ENCODE data around the gene FGD3. TPM values are rescaled to one million over a fixed set of nuclear protein-coding genes. Genes with fewer than 3 reads are reported as not detected.

The FGD3 gene
- total and polyA plus RNA-seq, 10 donors = 30.7 to 99.1 (median 68.7) TPM

DNA sequence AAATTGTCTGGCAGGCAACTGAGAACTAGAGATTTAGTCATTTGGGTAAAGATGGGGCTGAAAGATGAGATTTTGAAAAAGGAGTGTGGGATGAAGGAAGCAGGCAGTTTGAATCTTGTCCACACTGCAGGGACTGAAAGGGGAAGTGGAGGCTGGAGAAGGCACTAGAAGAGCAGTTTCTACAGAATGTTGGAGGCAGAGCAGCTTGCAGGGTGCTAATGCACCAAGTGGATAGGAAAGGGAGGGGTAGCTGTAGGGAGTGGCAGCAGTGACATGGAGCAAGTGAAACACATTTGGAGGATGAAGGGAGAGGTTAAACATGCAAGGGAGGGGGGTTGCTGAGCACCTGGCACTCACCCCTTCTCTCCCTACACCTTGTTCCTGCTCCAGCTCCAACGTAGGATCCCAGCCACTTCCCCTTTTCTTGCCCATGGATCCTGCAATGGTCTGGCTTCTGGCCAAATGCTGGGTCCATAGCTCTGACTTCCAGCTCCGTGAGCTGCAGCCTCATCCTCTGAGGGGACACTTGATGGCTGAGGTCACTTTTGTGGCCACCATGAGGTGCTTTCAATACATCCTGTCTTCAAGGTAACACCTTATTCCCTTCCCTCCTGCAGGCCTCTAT is 30.0 kb upstream of the FGD3 start:
- WGBS, 5 donors = 2 to 20% (median 15%) methylated on average over 2 of the region's 2 CpGs
- no peak overlapping the region for H3K4me3 ChIP-seq

DNA sequence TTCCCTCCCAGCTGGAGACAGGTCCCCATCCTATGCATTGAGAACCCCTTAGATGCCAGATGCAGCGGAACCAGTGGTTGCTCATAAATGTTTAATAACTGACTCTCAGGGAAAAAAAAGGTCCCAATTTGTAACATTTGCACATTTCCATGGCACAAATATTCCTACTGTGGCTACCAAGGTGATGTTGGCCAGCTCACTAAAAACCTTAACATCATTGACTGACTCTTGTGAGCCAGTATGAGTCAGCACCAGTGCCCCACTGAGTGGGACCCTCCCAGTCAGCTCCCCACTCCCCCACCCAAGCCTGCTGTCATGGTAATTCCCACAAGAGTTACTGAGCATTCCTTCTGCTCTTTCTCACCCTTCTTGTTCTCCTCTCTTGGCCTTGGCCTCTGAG is 26.9 kb upstream of the FGD3 start:
- intact Hi-C loops (cut with DNase I; ENCODE audit: low total_unique reads) = no loop called here
- TF ChIP-seq POLR2AphosphoS5 (IDR thresholded peaks at IDR 0.05) (no peak), POLR2A (IDR thresholded peaks at IDR 0.05) (no peak)
- TF ChIP-seq, protein P1, sequence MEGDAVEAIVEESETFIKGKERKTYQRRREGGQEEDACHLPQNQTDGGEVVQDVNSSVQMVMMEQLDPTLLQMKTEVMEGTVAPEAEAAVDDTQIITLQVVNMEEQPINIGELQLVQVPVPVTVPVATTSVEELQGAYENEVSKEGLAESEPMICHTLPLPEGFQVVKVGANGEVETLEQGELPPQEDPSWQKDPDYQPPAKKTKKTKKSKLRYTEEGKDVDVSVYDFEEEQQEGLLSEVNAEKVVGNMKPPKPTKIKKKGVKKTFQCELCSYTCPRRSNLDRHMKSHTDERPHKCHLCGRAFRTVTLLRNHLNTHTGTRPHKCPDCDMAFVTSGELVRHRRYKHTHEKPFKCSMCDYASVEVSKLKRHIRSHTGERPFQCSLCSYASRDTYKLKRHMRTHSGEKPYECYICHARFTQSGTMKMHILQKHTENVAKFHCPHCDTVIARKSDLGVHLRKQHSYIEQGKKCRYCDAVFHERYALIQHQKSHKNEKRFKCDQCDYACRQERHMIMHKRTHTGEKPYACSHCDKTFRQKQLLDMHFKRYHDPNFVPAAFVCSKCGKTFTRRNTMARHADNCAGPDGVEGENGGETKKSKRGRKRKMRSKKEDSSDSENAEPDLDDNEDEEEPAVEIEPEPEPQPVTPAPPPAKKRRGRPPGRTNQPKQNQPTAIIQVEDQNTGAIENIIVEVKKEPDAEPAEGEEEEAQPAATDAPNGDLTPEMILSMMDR (IDR thresholded peaks at IDR 0.05 in 8 of 11, conservative IDR thresholded peaks at IDR 0.05 in 3 of 11) = no peak
- 100% methylated on average over 1 of the region's 1 CpG for WGBS, 5 donors
- Histone ChIP-seq H3K27me3 (replicated peaks in 1 of 7) (no peaks in the 10 kb centered on the region), H3K36me3 (no peaks in the 10 kb centered on the region), H3K4me3 (no peak overlapping the region), H3K27ac (no peak overlapping the region), H3K9me3 (no peaks in the 10 kb centered on the region), H3K4me1 (peaks cover 0 to 10% (median 0%) of the 10 kb centered on the region in 6 donors)
- no peak for DNase-seq

More for the DNA sequence above, 30.0 kb upstream of the FGD3 start:
- TF ChIP-seq POLR2A (IDR thresholded peaks at IDR 0.05) = no peak
- no peak for TF ChIP-seq POLR2AphosphoS5 (IDR thresholded peaks at IDR 0.05)
- TF ChIP-seq, protein P1 (IDR thresholded peaks at IDR 0.05 in 8 of 11, conservative IDR thresholded peaks at IDR 0.05 in 3 of 11) = no peak
- no peak overlapping the region for H3K27ac ChIP-seq
- H3K9me3 ChIP-seq = no peaks in the 10 kb centered on the region
- no peaks in the 10 kb centered on the region for H3K36me3 ChIP-seq
- no peak for DNase-seq
- peaks cover 0 to 10% (median 0%) of the 10 kb centered on the region in 6 donors for H3K4me1 ChIP-seq
- peaks cover 0 to 15% (median 0%) of the 10 kb centered on the region in 7 donors for H3K27me3 ChIP-seq (replicated peaks in 1 of 7)
- intact Hi-C loops (cut with DNase I; ENCODE audit: low total_unique reads) = no loop called here

DNA sequence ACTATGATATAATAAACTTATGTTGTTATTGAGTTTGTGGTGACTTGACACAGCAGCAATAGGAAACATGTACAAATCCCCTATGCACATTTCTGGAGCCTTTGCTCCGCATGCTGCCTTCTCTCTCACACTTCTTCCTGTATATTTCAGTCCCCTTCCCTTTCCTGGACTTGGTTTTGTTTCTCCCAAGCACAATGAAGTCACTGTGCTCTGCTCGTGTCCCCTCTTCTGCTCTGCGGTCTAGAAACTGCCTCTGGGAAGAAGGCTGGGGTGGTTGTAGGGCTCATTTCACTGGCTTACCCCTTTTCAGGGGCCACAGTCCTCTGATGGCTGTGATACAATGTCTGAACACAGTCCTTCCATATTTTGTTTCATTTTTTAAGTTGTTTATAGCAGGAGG is 15.7 kb upstream of the FGD3 start:
- no peak for DNase-seq
- no peak for TF ChIP-seq POLR2AphosphoS5 (IDR thresholded peaks at IDR 0.05)
- no peak for TF ChIP-seq POLR2A (IDR thresholded peaks at IDR 0.05)
- TF ChIP-seq, protein P1 (IDR thresholded peaks at IDR 0.05 in 8 of 11, conservative IDR thresholded peaks at IDR 0.05 in 3 of 11) = no peak
- Histone ChIP-seq H3K36me3 (no peaks in the 10 kb centered on the region), H3K27me3 (replicated peaks in 1 of 7) (no peaks in the 10 kb centered on the region), H3K27ac (peak overlapping the region in 1 of 8 donors; percentile 8), H3K4me1 (no peaks in the 10 kb centered on the region), H3K9me3 (no peaks in the 10 kb centered on the region), H3K4me3 (no peak overlapping the region)
- intact Hi-C loops (cut with DNase I; ENCODE audit: low total_unique reads) = no loop called here
- WGBS, 5 donors = 49 to 61% (median 52%) methylated on average over 3 of the region's 3 CpGs

DNA sequence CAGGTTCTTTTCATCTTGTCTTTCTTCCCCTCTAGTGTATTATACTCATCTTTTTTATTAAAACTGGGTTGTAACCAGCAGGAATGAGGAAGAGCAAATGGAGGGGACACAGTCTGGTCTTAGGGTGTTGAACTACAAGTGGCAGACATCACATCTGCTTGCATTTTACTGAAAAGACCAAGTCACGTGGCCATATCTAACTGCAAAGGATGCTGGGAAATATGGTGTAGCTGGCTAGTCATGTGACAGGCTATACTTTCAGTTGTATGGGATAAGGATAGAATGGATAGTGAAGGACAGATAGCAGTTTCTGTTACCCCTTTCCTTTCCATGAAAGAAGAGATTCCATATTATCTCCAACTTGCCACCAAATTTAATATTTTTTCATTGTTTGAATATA is 13.0 kb upstream of the FGD3 start:
- H3K27me3 ChIP-seq (replicated peaks in 1 of 7) = peaks cover 0 to 4% (median 0%) of the 10 kb centered on the region in 7 donors
- no peak for DNase-seq
- H3K4me1 ChIP-seq = no peaks in the 10 kb centered on the region
- no peaks in the 10 kb centered on the region for H3K36me3 ChIP-seq
- no peak overlapping the region for H3K27ac ChIP-seq
- WGBS, 5 donors = 65 to 83% (median 82%) methylated on average over 1 of the region's 1 CpG
- H3K4me3 ChIP-seq = no peak overlapping the region
- H3K9me3 ChIP-seq = no peaks in the 10 kb centered on the region
- TF ChIP-seq, protein P1 (IDR thresholded peaks at IDR 0.05 in 8 of 11, conservative IDR thresholded peaks at IDR 0.05 in 3 of 11) = no peak
- TF ChIP-seq POLR2A (IDR thresholded peaks at IDR 0.05) (no peak), POLR2AphosphoS5 (IDR thresholded peaks at IDR 0.05) (no peak)
- intact Hi-C loops (cut with DNase I; ENCODE audit: low total_unique reads) = no loop called here

All from spleen (tissue), 11 donors.